Common myeloid progenitor, CD34-positive (primary cell): Measurements from ENCODE around the gene TRAK2.

Experiments
- CTCF ChIA-PET: fragments of 350-600 bp; sonication (Branson Sonifier 250); formaldehyde crosslinking; loops from one replicate; lab custom pipeline; 2021; ENCODE audit warnings: antibody characterized with exemption; lab: Charles Lee
- POLR2A ChIA-PET: fragments of 350-600 bp; sonication (Branson Sonifier 250); formaldehyde crosslinking; loops from one replicate; lab custom pipeline; 2021; ENCODE audit warnings: antibody characterized with exemption; lab: Charles Lee
- DNase-seq, 3 donors: peaks; one replicate each; pipeline versions ENCODE4 v3.0.0 to v3.0.0-alpha.2; 2013
- H3K27ac ChIP-seq, 2 experiments: 1 replicate in 1 of 2; 2 replicates in 1 of 2; pipeline ENCODE4 v1.7.0; 2013; ENCODE audit warnings: inconsistent platforms in 2 of 2, low read length in 2 of 2, mild to moderate bottlenecking in 2 of 2, low read depth in 1 of 2, moderate library complexity in 1 of 2; ENCODE audit not compliant: severe bottlenecking in 2 of 2, insufficient read depth in 1 of 2, poor library complexity in 1 of 2
- H3K27me3 ChIP-seq, 5 experiments: replicated peaks in 2 of 5; 1 replicate in 3 of 5; 2 replicates in 2 of 5; pipeline versions ENCODE4 v1.6.1 to v1.7.0; 2013; ENCODE audit warnings: low read length in 4 of 5, mild to moderate bottlenecking in 2 of 5, moderate library complexity in 2 of 5, inconsistent platforms in 1 of 5; ENCODE audit not compliant: insufficient read depth in 5 of 5, control insufficient read depth in 4 of 5
- H3K36me3 ChIP-seq, 4 experiments: 1 replicate in 2 of 4; 2 replicates in 2 of 4; pipeline versions ENCODE4 v1.6.1 to v1.7.0; 2013; ENCODE audit warnings: low read length in 3 of 4, control low read depth in 1 of 4, mild to moderate bottlenecking in 1 of 4; ENCODE audit not compliant: control insufficient read depth in 4 of 4, insufficient read depth in 4 of 4
- H3K4me1 ChIP-seq, 4 experiments: 1 replicate in 3 of 4; 2 replicates in 1 of 4; pipeline versions ENCODE4 v1.6.1 to v1.7.1; 2013; ENCODE audit warnings: low read length in 3 of 4, mild to moderate bottlenecking in 3 of 4, control low read depth in 1 of 4, inconsistent platforms in 1 of 4, moderate library complexity in 1 of 4; ENCODE audit not compliant: control insufficient read depth in 4 of 4, insufficient read depth in 4 of 4; ENCODE audit errors: control extremely low read depth in 1 of 4
- H3K4me3 ChIP-seq, 7 experiments: 1 replicate in 4 of 7; 2 replicates in 3 of 7; pipeline versions ENCODE4 v1.5.1 to v1.7.0; 2013; ENCODE audit warnings: mild to moderate bottlenecking in 7 of 7, low read length in 6 of 7, moderate library complexity in 6 of 7, inconsistent platforms in 2 of 7, low read depth in 2 of 7, control low read depth in 1 of 7; ENCODE audit not compliant: insufficient read depth in 4 of 7, control insufficient read depth in 1 of 7; ENCODE audit errors: extremely low read depth in 1 of 7
- H3K9me3 ChIP-seq, 5 experiments: 1 replicate in 4 of 5; 2 replicates in 1 of 5; pipeline versions ENCODE4 v1.6.1 to v1.7.1; 2013; ENCODE audit warnings: low read length in 4 of 5, mild to moderate bottlenecking in 2 of 5, inconsistent platforms in 1 of 5, low read depth in 1 of 5, moderate library complexity in 1 of 5; ENCODE audit not compliant: control insufficient read depth in 4 of 5, insufficient read depth in 2 of 5; ENCODE audit errors: control extremely low read depth in 1 of 5
- WGBS: methylation state at CpG from one replicate; pipeline ENCODE4 v1.1.5; 2013; ENCODE audit not compliant: insufficient coverage; 5-methylcytosine and 5-hydroxymethylcytosine counted together

Gene TRAK2

GRCh38 chr2:201465524-201465971, 14.3 kb upstream of the TRAK2 start:
- H3K36me3 ChIP-seq, result peaks cover 20 to 48% (median 32%) of the 10 kb centered on the region in 4 experiments
- WGBS, result 100% methylated on average over 1 of the region's 2 CpGs
- POLR2A ChIA-PET, result no interaction called here

GRCh38 chr2:201464547-201464946, 13.3 kb upstream of the TRAK2 start:
- ChIA-PET POLR2A (no interaction called here), CTCF (no interaction called here)
- peaks cover 0 to 1% (median 0%) of the 10 kb centered on the region in 5 experiments for H3K9me3 ChIP-seq
- H3K4me3 ChIP-seq, result no peak overlapping the region
- H3K27me3 ChIP-seq, result no peaks in the 10 kb centered on the region
- no peak overlapping the region for H3K27ac ChIP-seq
- no peak for DNase-seq
- peaks cover 18 to 45% (median 31%) of the 10 kb centered on the region in 4 experiments for H3K36me3 ChIP-seq
- H3K4me1 ChIP-seq, result no peaks in the 10 kb centered on the region
- WGBS, result 93% methylated on average over 1 of the region's 1 CpG

More at GRCh38 chr2:201465524-201465971, 14.3 kb upstream of the TRAK2 start:
- H3K4me3 ChIP-seq, result no peak overlapping the region
- DNase-seq, result no peak
- no peak overlapping the region for H3K27ac ChIP-seq
- CTCF ChIA-PET, result interaction anchor here (2.0 to 2.8 kb wide), 2 partner anchors 9 to 10 kb away, joined by 5 to 9 read pairs; no protein-coding TSS in a partner anchor
- H3K27me3 ChIP-seq, result no peaks in the 10 kb centered on the region
- no peaks in the 10 kb centered on the region for H3K4me1 ChIP-seq
- peaks cover 0 to 1% (median 0%) of the 10 kb centered on the region in 5 experiments for H3K9me3 ChIP-seq

- peaks cover 0 to 1% (median 0%) of the 10 kb centered on the region in 5 experiments for H3K9me3 ChIP-seq
- CTCF ChIA-PET, result interaction anchor here (1.2 kb wide), 1 partner anchor 7 kb away, joined by 3 read pairs; no protein-coding TSS in a partner anchor
- POLR2A ChIA-PET, result no interaction called here
- DNase-seq, result no peak
- no peak overlapping the region for H3K27ac ChIP-seq
- peaks cover 13 to 28% (median 24%) of the 10 kb centered on the region in 4 experiments for H3K36me3 ChIP-seq
- H3K4me1 ChIP-seq, result no peaks in the 10 kb centered on the region
- H3K4me3 ChIP-seq, result no peak overlapping the region
- WGBS, result no CpG with 5 or more reads among the region's 1 CpG
- no peaks in the 10 kb centered on the region for H3K27me3 ChIP-seq
These were observed 9.3 kb upstream of the TRAK2 start for GRCh38 chr2:201460532-201460931.

GRCh38 chr2:201458381-201458780, 7.1 kb upstream of the TRAK2 start:
- peaks cover 5 to 13% (median 12%) of the 10 kb centered on the region in 4 experiments for H3K36me3 ChIP-seq
- CTCF ChIA-PET, result no interaction called here
- POLR2A ChIA-PET, result no interaction called here

GRCh38 chr2:201452922-201453643, 1.8 kb upstream of the TRAK2 start:
- Histone ChIP-seq H3K27me3 (no peaks in the 10 kb centered on the region), H3K4me1 (peaks cover 9 to 17% (median 13%) of the 10 kb centered on the region in 4 experiments), H3K36me3 (peaks cover 0 to 3% (median under 1%) of the 10 kb centered on the region in 4 experiments), H3K4me3 (peak overlapping the region in 5 of 7 experiments; percentile 98 to 100 (median 99)), H3K27ac (no peak overlapping the region), H3K9me3 (no peaks in the 10 kb centered on the region)
- ChIA-PET CTCF (interaction anchor here (0.9 to 1.6 kb wide), 4 partner anchors 8 to 23 kb away, joined by 3 to 7 read pairs (median 4); no protein-coding TSS in a partner anchor), POLR2A (no interaction called here)
- no peak for DNase-seq
- 88% methylated on average over 1 of the region's 6 CpGs for WGBS

More at GRCh38 chr2:201458381-201458780, 7.1 kb upstream of the TRAK2 start:
- no peak for DNase-seq
- H3K9me3 ChIP-seq, result peaks cover 0 to 1% (median 0%) of the 10 kb centered on the region in 5 experiments
- no peak overlapping the region for H3K27ac ChIP-seq
- no peaks in the 10 kb centered on the region for H3K4me1 ChIP-seq
- H3K4me3 ChIP-seq, result no peak overlapping the region
- H3K27me3 ChIP-seq, result no peaks in the 10 kb centered on the region

- no peaks in the 10 kb centered on the region for H3K27me3 ChIP-seq
- peak overlapping the region; percentile 5 to 90 for H3K27ac ChIP-seq
- H3K4me1 ChIP-seq, result peaks cover 9 to 18% (median 13%) of the 10 kb centered on the region in 4 experiments
- CTCF ChIA-PET, result interaction anchor here (0.9 to 1.6 kb wide), 5 partner anchors 9 to 23 kb away, joined by 3 to 7 read pairs (median 4); no protein-coding TSS in a partner anchor
- no peaks in the 10 kb centered on the region for H3K9me3 ChIP-seq
- H3K36me3 ChIP-seq, result peaks cover 0 to 3% (median under 1%) of the 10 kb centered on the region in 4 experiments
- 5% methylated on average over 41 of the region's 49 CpGs for WGBS
- POLR2A ChIA-PET, result no interaction called here
- no peak for DNase-seq
- H3K4me3 ChIP-seq, result peak overlapping the region; percentile 90 to 100 (median 98)
These were observed 1.0 kb upstream of the TRAK2 start for GRCh38 chr2:201452058-201452921.
